K562 (cell line): ENCODE measurements around the gene FARSA. TPM values are rescaled to one million over a fixed set of nuclear protein-coding genes. Genes with fewer than 3 reads are reported as not detected.

ENCODE experiments used
- C11orf30 ChIP-seq: fragments of 450-650 bp; IDR thresholded peaks from 2 replicates; pipeline ENCODE4 v1.6.1; 2016; ENCODE audit warnings: low read depth, mild to moderate bottlenecking
- E2F3 ChIP-seq: fragments of 250-450 bp; sonication (Bioruptor Pico); IDR thresholded peaks from 2 replicates; pipeline ENCODE4 v1.4.0; 2020; ENCODE audit warnings: mild to moderate bottlenecking
- LEF1 ChIP-seq: fragments of 450-650 bp; IDR thresholded peaks from 2 replicates; pipeline ENCODE4 v1.6.1; 2016; ENCODE audit warnings: mild to moderate bottlenecking
- MYBL2 ChIP-seq, 2 experiments: fragments of 450-650 bp in 1 of 2; sonication (generic) in 1 of 2; formaldehyde crosslinking in 1 of 2; IDR thresholded peaks; 2 replicates each; pipeline versions ENCODE4 v1.6.1 to v1.8.1; 2017 to 2022; ENCODE audit warnings: borderline replicate concordance in 1 of 2, inconsistent platforms in 1 of 2, low read depth in 1 of 2, mild to moderate bottlenecking in 1 of 2, missing genetic modification reagents in 1 of 2, moderate library complexity in 1 of 2
- NFATC3 ChIP-seq: fragments of 450-650 bp; IDR thresholded peaks from 2 replicates; pipeline ENCODE4 v1.6.1; 2017; ENCODE audit warnings: mild to moderate bottlenecking
- NFIC ChIP-seq: fragments of 450-650 bp; IDR thresholded peaks from 2 replicates; pipeline ENCODE4 v1.6.1; 2017; ENCODE audit warnings: mild to moderate bottlenecking, inconsistent platforms
- NR2C1 ChIP-seq, 2 experiments: fragments of 450-650 bp; IDR thresholded peaks; 2 replicates each; pipeline ENCODE4 v1.6.1; 2017; ENCODE audit warnings: mild to moderate bottlenecking in 2 of 2, antibody characterized with exemption in 1 of 2, inconsistent platforms in 1 of 2, missing compliant biosample characterization in 1 of 2, missing genetic modification characterization in 1 of 2
- SRSF9 ChIP-seq: fragments of 200-400 bp; formaldehyde crosslinking; IDR thresholded peaks from 2 replicates; pipeline ENCODE4 v1.6.1; 2017; ENCODE audit warnings: low read depth, low read length, borderline replicate concordance
- STAG1 ChIP-seq: sonication (generic); formaldehyde crosslinking; IDR thresholded peaks from 2 replicates; pipeline ENCODE4 v1.5.0; 2020; ENCODE audit warnings: missing genetic modification reagents, borderline replicate concordance
- TBL1XR1 ChIP-seq, 2 experiments: IDR thresholded peaks; 2 replicates each; pipeline ENCODE4 v1.6.1; 2012; ENCODE audit warnings: improper control_type of control experiment in 2 of 2, low read length in 2 of 2, mild to moderate bottlenecking in 1 of 2
- TBP ChIP-seq: optimal IDR thresholded peaks from 2 replicates; pipeline ENCODE3; 2011; ENCODE audit warnings: low read depth, low read length, improper control_type of control experiment
- U2AF1 ChIP-seq: fragments of 200-400 bp; formaldehyde crosslinking; optimal IDR thresholded peaks from 2 replicates; pipeline ENCODE3; 2017; ENCODE audit warnings: mild to moderate bottlenecking, low read depth, low read length, moderate library complexity
- polyA plus RNA-seq, 8 experiments: library from polyadenylated mRNA; depleted of rRNA in 4 of 8; stranded (reverse) in 5 of 8; unstranded in 3 of 8; fragments of >200 nt; fragmentation: Nextera tagmentation in 2 of 8; fragmentation: Illumina TruSeq in 1 of 8; extraction: Ambion mirVana in 2 of 8; extraction: Trizol in 1 of 8; gene quantifications; 2 replicates each; pipeline versions ENCODE4 v1.2.1 to v1.2.3, GENCODE V29; 2011 to 2014; ENCODE audit warnings: inconsistent platforms in 1 of 8, missing spikeins in 1 of 8
- total RNA-seq, 7 experiments: library from RNA; depleted of rRNA in 6 of 7; stranded (reverse); fragments of >200 nt in 6 of 7; fragmentation: Illumina TruSeq in 2 of 7; extraction: Trizol in 2 of 7; gene quantifications; 2 replicates each; pipeline versions ENCODE4 v1.2.1 to v1.2.3, GENCODE V29; 2011 to 2021; ENCODE audit warnings: low replicate concordance in 1 of 7
- TF ChIP-seq, protein P1 (sequence below), 2 experiments: fragments of 150-350 bp in 1 of 2; IDR thresholded peaks; 2 replicates each; pipeline ENCODE4 v1.6.1; 2012 to 2016; ENCODE audit warnings: low read depth in 2 of 2, low read length in 2 of 2, mild to moderate bottlenecking in 1 of 2, moderate library complexity in 1 of 2
- TF ChIP-seq, protein P2 (sequence below): sonication (generic); formaldehyde crosslinking; IDR thresholded peaks from 2 replicates; pipeline ENCODE4 v1.8.1; 2023; ENCODE audit warnings: mild to moderate bottlenecking, missing genetic modification reagents, moderate library complexity
- TF ChIP-seq, protein P3 (sequence below): fragments of 450-650 bp; formaldehyde crosslinking; IDR thresholded peaks from 2 replicates; pipeline ENCODE4 v1.4.0; 2020; ENCODE audit warnings: mild to moderate bottlenecking, mixed read lengths
- TF ChIP-seq, protein P4 (sequence below): fragments of 150-350 bp; IDR thresholded peaks from 2 replicates; pipeline ENCODE4 v1.6.1; 2014; ENCODE audit warnings: low read depth, mild to moderate bottlenecking, low read length, borderline replicate concordance

The FARSA gene
- total and polyA plus RNA-seq, 9 of the 15 experiments (the other 6 are each of a cell fraction or from before 2014, with no cell fraction given) = 25.2 to 237 (median 89.6) TPM

DNA sequence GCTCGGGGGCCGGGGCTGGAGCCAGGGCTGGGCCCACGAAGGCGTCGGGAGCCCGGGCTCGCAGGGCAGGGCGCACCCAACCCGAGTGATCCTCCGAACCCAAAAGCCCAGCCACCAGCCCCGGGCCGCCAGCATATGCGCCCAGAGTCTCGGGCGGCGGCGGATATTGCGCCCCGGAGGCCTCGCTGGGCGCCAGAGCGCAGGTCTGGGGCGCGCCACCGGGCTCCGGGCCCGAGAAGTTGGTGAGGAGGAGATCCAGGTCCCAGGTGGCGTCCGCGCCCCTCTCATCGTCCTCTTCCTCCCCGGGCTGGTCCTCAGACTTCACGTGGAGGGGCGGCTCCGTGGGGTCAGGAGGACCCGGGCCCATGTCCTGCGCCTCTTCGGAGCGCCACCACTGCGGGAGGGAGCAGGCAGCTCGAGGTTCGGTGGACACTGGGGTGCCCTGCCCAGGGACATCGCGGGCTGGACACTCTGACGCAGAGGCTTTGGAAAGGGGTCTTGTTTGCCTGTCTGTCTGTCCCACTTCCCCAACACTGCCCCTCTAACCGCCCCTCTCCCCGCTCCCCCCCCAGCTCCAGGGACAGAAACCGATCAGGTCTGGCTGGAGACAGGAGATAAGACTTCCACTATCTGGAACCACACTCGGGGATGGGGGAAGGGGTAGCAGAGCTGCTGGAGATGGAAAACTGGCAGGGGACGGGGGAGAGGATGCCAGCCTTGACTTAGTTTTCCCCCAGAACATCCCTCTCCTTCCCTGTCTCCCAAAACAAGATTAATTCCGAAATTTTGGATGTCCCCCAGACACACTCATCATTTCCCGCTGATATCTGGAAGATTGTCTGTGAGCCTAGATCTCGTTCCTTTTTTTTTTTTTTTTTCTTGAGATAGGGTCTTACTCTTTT, 47.5 kb downstream of the FARSA start (continued):
- TF ChIP-seq, protein P1, sequence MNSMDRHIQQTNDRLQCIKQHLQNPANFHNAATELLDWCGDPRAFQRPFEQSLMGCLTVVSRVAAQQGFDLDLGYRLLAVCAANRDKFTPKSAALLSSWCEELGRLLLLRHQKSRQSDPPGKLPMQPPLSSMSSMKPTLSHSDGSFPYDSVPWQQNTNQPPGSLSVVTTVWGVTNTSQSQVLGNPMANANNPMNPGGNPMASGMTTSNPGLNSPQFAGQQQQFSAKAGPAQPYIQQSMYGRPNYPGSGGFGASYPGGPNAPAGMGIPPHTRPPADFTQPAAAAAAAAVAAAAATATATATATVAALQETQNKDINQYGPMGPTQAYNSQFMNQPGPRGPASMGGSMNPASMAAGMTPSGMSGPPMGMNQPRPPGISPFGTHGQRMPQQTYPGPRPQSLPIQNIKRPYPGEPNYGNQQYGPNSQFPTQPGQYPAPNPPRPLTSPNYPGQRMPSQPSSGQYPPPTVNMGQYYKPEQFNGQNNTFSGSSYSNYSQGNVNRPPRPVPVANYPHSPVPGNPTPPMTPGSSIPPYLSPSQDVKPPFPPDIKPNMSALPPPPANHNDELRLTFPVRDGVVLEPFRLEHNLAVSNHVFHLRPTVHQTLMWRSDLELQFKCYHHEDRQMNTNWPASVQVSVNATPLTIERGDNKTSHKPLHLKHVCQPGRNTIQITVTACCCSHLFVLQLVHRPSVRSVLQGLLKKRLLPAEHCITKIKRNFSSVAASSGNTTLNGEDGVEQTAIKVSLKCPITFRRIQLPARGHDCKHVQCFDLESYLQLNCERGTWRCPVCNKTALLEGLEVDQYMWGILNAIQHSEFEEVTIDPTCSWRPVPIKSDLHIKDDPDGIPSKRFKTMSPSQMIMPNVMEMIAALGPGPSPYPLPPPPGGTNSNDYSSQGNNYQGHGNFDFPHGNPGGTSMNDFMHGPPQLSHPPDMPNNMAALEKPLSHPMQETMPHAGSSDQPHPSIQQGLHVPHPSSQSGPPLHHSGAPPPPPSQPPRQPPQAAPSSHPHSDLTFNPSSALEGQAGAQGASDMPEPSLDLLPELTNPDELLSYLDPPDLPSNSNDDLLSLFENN (IDR thresholded peaks at IDR 0.05; ENCODE audit: low read depth in 2 of 2, low read length in 2 of 2) = peak in 1 of 2 experiments; percentile 66; a peak in 1 of 4 replicates
- TF ChIP-seq TBL1XR1 (IDR thresholded peaks at IDR 0.05; ENCODE audit: low read length in 2 of 2) (peak; percentile 49 to 88; a peak in 2 of 4 replicates), U2AF1 (peak; percentile 52), E2F3 (CRISPR knock-in tag) (0 out of 2 replicates have a peak, but pooled peaks have one; percentile 3), STAG1 (CRISPR knock-in tag) (no peak), NFATC3 (peak; percentile 79; the same call in 1 of the 2 replicates), NR2C1 (IDR thresholded peaks at IDR 0.05) (no peak), NR2C1 (tag; IDR thresholded peaks at IDR 0.05) (no peak; the same call in 1 of the 2 replicates), C11orf30 (no peak), TBP (peak; percentile 25), SRSF9 (no peak), NFIC (peak; percentile 87), LEF1 (peak; percentile 86), MYBL2 (IDR thresholded peaks at IDR 0.05; ENCODE audit: low read depth) (no peak), MYBL2 (CRISPR knock-in tag; IDR thresholded peaks at IDR 0.05; ENCODE audit: borderline replicate concordance) (no peak)
- TF ChIP-seq, protein P2, sequence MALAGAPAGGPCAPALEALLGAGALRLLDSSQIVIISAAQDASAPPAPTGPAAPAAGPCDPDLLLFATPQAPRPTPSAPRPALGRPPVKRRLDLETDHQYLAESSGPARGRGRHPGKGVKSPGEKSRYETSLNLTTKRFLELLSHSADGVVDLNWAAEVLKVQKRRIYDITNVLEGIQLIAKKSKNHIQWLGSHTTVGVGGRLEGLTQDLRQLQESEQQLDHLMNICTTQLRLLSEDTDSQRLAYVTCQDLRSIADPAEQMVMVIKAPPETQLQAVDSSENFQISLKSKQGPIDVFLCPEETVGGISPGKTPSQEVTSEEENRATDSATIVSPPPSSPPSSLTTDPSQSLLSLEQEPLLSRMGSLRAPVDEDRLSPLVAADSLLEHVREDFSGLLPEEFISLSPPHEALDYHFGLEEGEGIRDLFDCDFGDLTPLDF (CRISPR knock-in tag) = no peak
- TF ChIP-seq, protein P3, sequence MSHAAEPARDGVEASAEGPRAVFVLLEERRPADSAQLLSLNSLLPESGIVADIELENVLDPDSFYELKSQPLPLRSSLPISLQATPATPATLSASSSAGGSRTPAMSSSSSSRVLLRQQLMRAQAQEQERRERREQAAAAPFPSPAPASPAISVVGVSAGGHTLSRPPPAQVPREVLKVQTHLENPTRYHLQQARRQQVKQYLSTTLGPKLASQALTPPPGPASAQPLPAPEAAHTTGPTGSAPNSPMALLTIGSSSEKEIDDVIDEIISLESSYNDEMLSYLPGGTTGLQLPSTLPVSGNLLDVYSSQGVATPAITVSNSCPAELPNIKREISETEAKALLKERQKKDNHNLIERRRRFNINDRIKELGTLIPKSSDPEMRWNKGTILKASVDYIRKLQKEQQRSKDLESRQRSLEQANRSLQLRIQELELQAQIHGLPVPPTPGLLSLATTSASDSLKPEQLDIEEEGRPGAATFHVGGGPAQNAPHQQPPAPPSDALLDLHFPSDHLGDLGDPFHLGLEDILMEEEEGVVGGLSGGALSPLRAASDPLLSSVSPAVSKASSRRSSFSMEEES (CRISPR knock-in tag) = no peak
- TF ChIP-seq, protein P4, sequence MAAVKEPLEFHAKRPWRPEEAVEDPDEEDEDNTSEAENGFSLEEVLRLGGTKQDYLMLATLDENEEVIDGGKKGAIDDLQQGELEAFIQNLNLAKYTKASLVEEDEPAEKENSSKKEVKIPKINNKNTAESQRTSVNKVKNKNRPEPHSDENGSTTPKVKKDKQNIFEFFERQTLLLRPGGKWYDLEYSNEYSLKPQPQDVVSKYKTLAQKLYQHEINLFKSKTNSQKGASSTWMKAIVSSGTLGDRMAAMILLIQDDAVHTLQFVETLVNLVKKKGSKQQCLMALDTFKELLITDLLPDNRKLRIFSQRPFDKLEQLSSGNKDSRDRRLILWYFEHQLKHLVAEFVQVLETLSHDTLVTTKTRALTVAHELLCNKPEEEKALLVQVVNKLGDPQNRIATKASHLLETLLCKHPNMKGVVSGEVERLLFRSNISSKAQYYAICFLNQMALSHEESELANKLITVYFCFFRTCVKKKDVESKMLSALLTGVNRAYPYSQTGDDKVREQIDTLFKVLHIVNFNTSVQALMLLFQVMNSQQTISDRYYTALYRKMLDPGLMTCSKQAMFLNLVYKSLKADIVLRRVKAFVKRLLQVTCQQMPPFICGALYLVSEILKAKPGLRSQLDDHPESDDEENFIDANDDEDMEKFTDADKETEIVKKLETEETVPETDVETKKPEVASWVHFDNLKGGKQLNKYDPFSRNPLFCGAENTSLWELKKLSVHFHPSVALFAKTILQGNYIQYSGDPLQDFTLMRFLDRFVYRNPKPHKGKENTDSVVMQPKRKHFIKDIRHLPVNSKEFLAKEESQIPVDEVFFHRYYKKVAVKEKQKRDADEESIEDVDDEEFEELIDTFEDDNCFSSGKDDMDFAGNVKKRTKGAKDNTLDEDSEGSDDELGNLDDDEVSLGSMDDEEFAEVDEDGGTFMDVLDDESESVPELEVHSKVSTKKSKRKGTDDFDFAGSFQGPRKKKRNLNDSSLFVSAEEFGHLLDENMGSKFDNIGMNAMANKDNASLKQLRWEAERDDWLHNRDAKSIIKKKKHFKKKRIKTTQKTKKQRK = no peak
